ENCODE measurements around the gene CNTN3. TPM values are rescaled to one million over a fixed set of nuclear protein-coding genes. Genes with fewer than 3 reads are reported as not detected.

The CNTN3 gene
- total and polyA plus RNA-seq, 2 of the 13 experiments (the other 11 are each of a cell fraction or from before 2014, with no cell fraction given) = not detected

GRCh38 chr3:74640211-74640610 is 25.8 kb upstream of the CNTN3 start (continued):
- TF ChIP-seq PRDM15 (CRISPR knock-in tag; IDR thresholded peaks at IDR 0.05) (no peak), SMC3 (IDR thresholded peaks at IDR 0.05; ENCODE audit: low read length) (no peak), PAWR (CRISPR knock-in tag; IDR thresholded peaks at IDR 0.05; ENCODE audit: borderline replicate concordance) (no peak), DBP (CRISPR knock-in tag; IDR thresholded peaks at IDR 0.05; ENCODE audit: not compliant biosample characterization) (no peak), ZNF674 (CRISPR knock-in tag; IDR thresholded peaks at IDR 0.05; ENCODE audit: low read depth) (no peak), SYNCRIP (IDR thresholded peaks at IDR 0.05; ENCODE audit: insufficient read depth, low read depth, low read length) (no peak), BRD4 (CRISPR knock-in tag; IDR thresholded peaks at IDR 0.05) (no peak)

- FAIRE-seq = no peak
- Histone ChIP-seq H3K4me3 (replicated peaks in 1 of 3; ENCODE audit: insufficient read depth in 1 of 3, low read depth in 2 of 3, low read length in 3 of 3) (no peak overlapping the region), H2AFZ (ENCODE audit: low read length) (no peak overlapping the region), H3K36me3 (replicated peaks in 1 of 2; ENCODE audit: control insufficient read depth in 1 of 2, insufficient read depth in 2 of 2, low read length in 2 of 2) (no peaks in the 10 kb centered on the region), H3K9ac (ENCODE audit: insufficient read depth, low read depth, low read length) (no peak overlapping the region), H4K20me1 (ENCODE audit: insufficient read depth, low read length) (no peaks in the 10 kb centered on the region), H3K79me2 (ENCODE audit: insufficient read depth, low read length) (no peaks in the 10 kb centered on the region), H3K27ac (ENCODE audit: extremely low read length, insufficient read depth, low read length) (no peak overlapping the region), H3K27me3 (ENCODE audit: control insufficient read depth in 1 of 2, insufficient read depth in 2 of 2, low read length in 2 of 2) (no peaks in the 10 kb centered on the region), H3K9me3 (ENCODE audit: low read length) (no peaks in the 10 kb centered on the region), H3K4me2 (ENCODE audit: low read depth, low read length) (no peak overlapping the region), H3K4me1 (ENCODE audit: insufficient read depth, low read length) (no peaks in the 10 kb centered on the region)
- in situ Hi-C loops (cut with HindIII; ENCODE audit: extremely low pct_ligation_motif_present, low pct_unique_long_range_greater_than_20kb) (no loop called here), intact Hi-C loops (cut with micrococcal nuclease; ENCODE audit: unreplicated experiment) (no loop called here)
- BruUV-seq (replicated peaks) = no TSS peak
- POLR2A ChIA-PET = no interaction called here
- CTCF ChIA-PET (ENCODE audit: low intra/inter-chr PET ratio, low total read pairs) = no interaction called here
- no peak for DNase-seq (ENCODE audit: low spot score)
- ATAC-seq = no peak
- under 1% methylated on average over 3 of the region's 3 CpGs for WGBS (ENCODE audit: low lambda C conversion rate)
- TF ChIP-seq FOXM1 (CRISPR knock-in tag; IDR thresholded peaks at IDR 0.05) (no peak), ZSCAN29 (CRISPR knock-in tag; conservative IDR thresholded peaks at IDR 0.05) (no peak), ZNF609 (CRISPR knock-in tag; IDR thresholded peaks at IDR 0.05; ENCODE audit: borderline replicate concordance) (no peak), POGZ (CRISPR knock-in tag; IDR thresholded peaks at IDR 0.05) (no peak), ZNF350 (CRISPR knock-in tag; IDR thresholded peaks at IDR 0.05; ENCODE audit: borderline replicate concordance, low read depth) (no peak), ZNF260 (CRISPR knock-in tag; IDR thresholded peaks at IDR 0.05; ENCODE audit: borderline replicate concordance, low read depth) (no peak), ZNF414 (CRISPR knock-in tag; IDR thresholded peaks at IDR 0.05) (no peak)
Observed at GRCh38 chr3:74639681-74640080, 25.2 kb upstream of the CNTN3 start.

All from HepG2 (cell line).